HepG2 (cell line): ENCODE data around the gene NCF2. TPM values are rescaled to one million over a fixed set of nuclear protein-coding genes. Genes with fewer than 3 reads are reported as not detected.

ENCODE experiments used
- ATAC-seq: fragments of 200-7000 bp; cut with Tn5 transposase; 3 replicates; pipeline ENCODE4 v1.9.1; 2020; ENCODE audit warnings: mild to moderate bottlenecking, moderate library complexity
- BruUV-seq: library from RNA; stranded (reverse); fragments of 400-500 nt; replicated peaks from 2 replicates; lab custom pipeline; 2021; lab: Mats Ljungman, UMichigan
- CTCF ChIA-PET: fragments of 300-600 bp; formaldehyde crosslinking; extraction: SDS; loops from one replicate; lab custom pipeline; 2021; ENCODE audit warnings: low total read pairs, inconsistent platforms, low intra/inter-chr PET ratio; lab: Yijun Ruan, JAX
- POLR2A ChIA-PET: fragments of 350-600 bp; sonication (Branson Sonifier 250); formaldehyde crosslinking; loops from one replicate; lab custom pipeline; 2020; ENCODE audit warnings: antibody characterized with exemption, inconsistent platforms; lab: Yijun Ruan, JAX
- DNase-seq: peaks from one replicate; pipeline ENCODE4 v3.0.0-alpha.2; 2015; ENCODE audit warnings: low spot score
- FAIRE-seq: peaks from 3 replicates; lab custom pipeline; 2011; peaks lifted over from hg19 to GRCh38; lab: Jason Lieb, UNC
- H2AFZ ChIP-seq: one replicate; pipeline ENCODE4 v1.6.1; 2011; ENCODE audit warnings: low read length, inconsistent platforms
- H3K27ac ChIP-seq: fragments of 300-600 bp; 3 replicates; pipeline ENCODE4 v1.8.0; 2011; ENCODE audit warnings: mixed run types, mild to moderate bottlenecking, mixed read lengths, low read length, inconsistent platforms; ENCODE audit not compliant: insufficient read depth; ENCODE audit errors: extremely low read length
- H3K27me3 ChIP-seq, 2 experiments: fragments of 200-600 bp in 1 of 2; 2 replicates in 1 of 2; 3 replicates in 1 of 2; pipeline versions ENCODE4 v1.6.0 to v1.8.0; 2011; ENCODE audit warnings: low read length in 2 of 2, mild to moderate bottlenecking in 2 of 2, moderate library complexity in 2 of 2, inconsistent platforms in 1 of 2; ENCODE audit not compliant: insufficient read depth in 2 of 2, control insufficient read depth in 1 of 2
- H3K36me3 ChIP-seq, 2 experiments: fragments of 200-600 bp in 1 of 2; replicated peaks in 1 of 2; 2 replicates in 1 of 2; 3 replicates in 1 of 2; pipeline versions ENCODE4 v1.5.1 to v1.8.0; 2011; ENCODE audit warnings: low read length in 2 of 2, inconsistent platforms in 1 of 2; ENCODE audit not compliant: insufficient read depth in 2 of 2, control insufficient read depth in 1 of 2
- H3K4me1 ChIP-seq: 2 replicates; pipeline ENCODE4 v1.5.1; 2012; ENCODE audit warnings: low read length, inconsistent platforms; ENCODE audit not compliant: insufficient read depth
- H3K4me2 ChIP-seq: 2 replicates; pipeline ENCODE4 v1.6.0; 2011; ENCODE audit warnings: low read depth, low read length, inconsistent platforms
- H3K4me3 ChIP-seq, 3 experiments: fragments of 200-600 bp in 1 of 3; sonication (generic), shearing (Covaris generic) in 1 of 3; replicated peaks in 1 of 3; 2 replicates each; pipeline ENCODE4 v1.5.1; 2011 to 2016; ENCODE audit warnings: low read length in 3 of 3, inconsistent platforms in 2 of 3, low read depth in 2 of 3, mild to moderate bottlenecking in 2 of 3, control low read depth in 1 of 3, mixed read lengths in 1 of 3; ENCODE audit not compliant: insufficient read depth in 1 of 3
- H3K79me2 ChIP-seq: one replicate; pipeline ENCODE4 v1.6.1; 2011; ENCODE audit warnings: low read length, inconsistent platforms; ENCODE audit not compliant: insufficient read depth
- H3K9ac ChIP-seq: 2 replicates; pipeline ENCODE4 v1.6.0; 2011; ENCODE audit warnings: mild to moderate bottlenecking, low read depth, low read length, inconsistent platforms; ENCODE audit not compliant: insufficient read depth
- H3K9me3 ChIP-seq: 2 replicates; pipeline ENCODE4 v1.5.1; 2012; ENCODE audit warnings: mild to moderate bottlenecking, low read length
- H4K20me1 ChIP-seq: 2 replicates; pipeline ENCODE4 v1.6.0; 2011; ENCODE audit warnings: inconsistent platforms, mild to moderate bottlenecking, low read length, moderate library complexity; ENCODE audit not compliant: insufficient read depth
- JUND ChIP-seq: sonication (generic); formaldehyde crosslinking; IDR thresholded peaks from 2 replicates; pipeline ENCODE4 v1.8.0; 2022; ENCODE audit warnings: mild to moderate bottlenecking, missing genetic modification reagents
- NCOA2 ChIP-seq: sonication (generic); formaldehyde crosslinking; IDR thresholded peaks from 2 replicates; pipeline ENCODE4 v1.8.0; 2022; ENCODE audit warnings: inconsistent platforms
- RARA ChIP-seq: IDR thresholded peaks from 2 replicates; pipeline ENCODE4 v1.6.1; 2016; ENCODE audit warnings: missing genetic modification reagents, missing compliant biosample characterization
- RFX3 ChIP-seq: IDR thresholded peaks from 2 replicates; pipeline ENCODE4 v1.6.1; 2016; ENCODE audit warnings: missing biosample characterization, missing genetic modification reagents
- RFXAP ChIP-seq: sonication (generic); formaldehyde crosslinking; IDR thresholded peaks from 2 replicates; pipeline ENCODE4 v1.4.0; 2020; ENCODE audit warnings: missing genetic modification reagents, borderline replicate concordance
- SNAPC2 ChIP-seq: sonication (generic); formaldehyde crosslinking; IDR thresholded peaks from 2 replicates; pipeline ENCODE4 v1.8.1; 2022; ENCODE audit warnings: mild to moderate bottlenecking, missing genetic modification reagents
- THAP11 ChIP-seq: IDR thresholded peaks from 2 replicates; pipeline ENCODE4 v1.6.1; 2016; ENCODE audit warnings: missing biosample characterization, missing genetic modification reagents
- TMF1 ChIP-seq: sonication (generic); formaldehyde crosslinking; IDR thresholded peaks from 2 replicates; pipeline ENCODE4 v1.8.1; 2022; ENCODE audit warnings: low read depth, missing genetic modification reagents
- ZNF792 ChIP-seq: IDR thresholded peaks from 2 replicates; pipeline ENCODE4 v1.6.1; 2016
- WGBS: methylation state at CpG from one replicate; pipeline ENCODE4 v1.1.6; 2017; ENCODE audit warnings: low lambda C conversion rate; 5-methylcytosine and 5-hydroxymethylcytosine counted together
- in situ Hi-C: cut with HindIII; loops from 2 replicates; pipeline ENCODE4 v1.10.0; 2017; ENCODE audit warnings: low pct_unique_long_range_greater_than_20kb; ENCODE audit not compliant: extremely low pct_ligation_motif_present
- intact Hi-C: fragments of 100-400 bp; cut with micrococcal nuclease; formaldehyde crosslinking; loops from one replicate; pipeline ENCODE4 v1.10.0; 2022; ENCODE audit not compliant: unreplicated experiment
- polyA plus RNA-seq, 8 experiments: library from polyadenylated mRNA; depleted of rRNA in 3 of 8; stranded (reverse) in 7 of 8; unstranded in 1 of 8; fragments of >200 nt; fragmentation: Illumina TruSeq in 4 of 8; extraction: Trizol in 4 of 8; gene quantifications; 2 replicates each; pipeline versions ENCODE4 v1.2.1 to v1.2.3, GENCODE V29; 2011 to 2016; ENCODE audit warnings: low read depth in 4 of 8, missing spikeins in 1 of 8, mixed read lengths in 1 of 8; ENCODE audit not compliant: insufficient read depth in 1 of 8
- total RNA-seq, 5 experiments: library from RNA; depleted of rRNA; stranded (reverse); fragments of >200 nt; fragmentation: Illumina TruSeq; extraction: Trizol; gene quantifications; 2 replicates each; pipeline ENCODE4 v1.2.3, GENCODE V29; 2016; ENCODE audit warnings: low read depth in 1 of 5
- TF ChIP-seq, protein P1 (sequence below): sonication (generic); formaldehyde crosslinking; IDR thresholded peaks from 2 replicates; pipeline ENCODE4 v1.9.0; 2021; ENCODE audit warnings: mild to moderate bottlenecking, missing genetic modification reagents

Gene NCF2
- total and polyA plus RNA-seq, 2 of the 13 experiments (the other 11 are each of a cell fraction or from before 2014, with no cell fraction given), result 0.18 to 0.46 TPM

DNA sequence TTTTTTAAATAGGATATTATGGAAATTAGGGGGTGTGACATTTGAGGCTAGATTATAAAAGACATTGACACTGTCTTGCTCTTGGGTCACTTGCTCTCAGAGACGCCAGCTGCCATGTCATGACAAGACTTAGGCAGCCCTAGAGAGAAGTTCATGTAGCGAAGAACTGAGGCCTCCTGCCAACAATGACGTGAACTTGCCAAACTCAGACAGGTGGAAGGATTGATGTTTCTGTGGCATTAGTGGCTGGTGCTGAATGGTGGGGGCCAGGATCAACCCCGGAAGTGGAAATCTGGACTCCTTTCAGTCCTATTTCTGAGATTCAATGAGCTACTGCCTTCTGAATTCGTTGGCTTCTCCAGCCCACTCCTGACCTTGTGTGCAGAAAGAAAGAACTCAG, 14.7 kb downstream of the NCF2 start:
- no peaks in the 10 kb centered on the region for H3K79me2 ChIP-seq
- H3K27ac ChIP-seq, result no peak overlapping the region
- no TSS peak for BruUV-seq
- 61% methylated on average over 5 of the region's 5 CpGs for WGBS
- ChIA-PET POLR2A (no interaction called here), CTCF (no interaction called here)
- no peak overlapping the region for H3K4me3 ChIP-seq
- H3K4me2 ChIP-seq, result no peak overlapping the region
- no peaks in the 10 kb centered on the region for H4K20me1 ChIP-seq
- ATAC-seq (no peak), DNase-seq (no peak), FAIRE-seq (no peak)
- intact Hi-C loops (no loop called here), in situ Hi-C loops (no loop called here)
- peaks cover 0 to 2% of the 10 kb centered on the region in 2 experiments; a peak in 1 of 5 replicates for H3K27me3 ChIP-seq
- no peaks in the 10 kb centered on the region for H3K4me1 ChIP-seq
- no peaks in the 10 kb centered on the region for H3K36me3 ChIP-seq
- no peaks in the 10 kb centered on the region for H3K9me3 ChIP-seq
- TF ChIP-seq TMF1, result no peak
- TF ChIP-seq JUND (CRISPR knock-in tag), result no peak
- no peak for TF ChIP-seq SNAPC2
- TF ChIP-seq RFX3 (CRISPR knock-in tag), result no peak
- no peak for TF ChIP-seq THAP11 (CRISPR knock-in tag)
- H3K9ac ChIP-seq, result no peak overlapping the region
- no peak overlapping the region for H2AFZ ChIP-seq

DNA sequence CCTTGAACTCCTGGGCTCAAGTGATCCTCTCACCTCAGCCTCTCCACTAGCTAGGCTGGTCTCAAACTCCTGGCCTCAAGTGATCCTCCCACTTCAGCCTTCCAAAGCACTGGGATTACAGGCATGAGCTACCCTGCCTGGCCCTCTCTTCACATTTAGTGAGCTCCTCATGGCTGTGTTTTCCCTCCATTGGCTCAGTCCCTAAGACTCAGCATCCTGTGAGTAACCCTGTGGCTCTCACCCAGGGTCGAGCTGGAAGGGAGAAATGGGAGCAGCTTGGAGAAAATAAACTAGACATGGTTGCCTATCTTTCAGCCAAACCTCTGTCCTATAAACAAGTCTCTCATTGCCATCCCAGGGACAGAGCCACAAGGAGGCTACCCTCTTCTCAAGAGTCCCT, 17.5 kb downstream of the NCF2 start:
- peaks cover 18% of the 10 kb centered on the region for H3K4me1 ChIP-seq
- no TSS peak for BruUV-seq
- DNase-seq (no peak), ATAC-seq (no peak), FAIRE-seq (no peak)
- H2AFZ ChIP-seq, result no peak overlapping the region
- H3K27ac ChIP-seq, result no peak overlapping the region
- H3K27me3 ChIP-seq, result peaks cover 0 to 2% of the 10 kb centered on the region in 2 experiments; a peak in 1 of 5 replicates
- CTCF ChIA-PET, result no interaction called here
- in situ Hi-C loops, result loop anchor here (25.0 kb wide), 1 partner anchor 285 kb away; no protein-coding TSS in a partner anchor
- no peaks in the 10 kb centered on the region for H3K79me2 ChIP-seq
- 14% methylated on average over 1 of the region's 1 CpG for WGBS
- intact Hi-C loops, result no loop called here
- no peaks in the 10 kb centered on the region for H4K20me1 ChIP-seq
- no peak overlapping the region for H3K4me2 ChIP-seq
- POLR2A ChIA-PET, result no interaction called here
- H3K4me3 ChIP-seq, result no peak overlapping the region
- no peaks in the 10 kb centered on the region for H3K9me3 ChIP-seq
- no peak overlapping the region for H3K9ac ChIP-seq
- H3K36me3 ChIP-seq, result no peaks in the 10 kb centered on the region
- TF ChIP-seq RARA (CRISPR knock-in tag) (no peak), ZNF792 (CRISPR knock-in tag) (no peak), RFXAP (no peak), NCOA2 (CRISPR knock-in tag) (no peak)
- TF ChIP-seq, protein P1, sequence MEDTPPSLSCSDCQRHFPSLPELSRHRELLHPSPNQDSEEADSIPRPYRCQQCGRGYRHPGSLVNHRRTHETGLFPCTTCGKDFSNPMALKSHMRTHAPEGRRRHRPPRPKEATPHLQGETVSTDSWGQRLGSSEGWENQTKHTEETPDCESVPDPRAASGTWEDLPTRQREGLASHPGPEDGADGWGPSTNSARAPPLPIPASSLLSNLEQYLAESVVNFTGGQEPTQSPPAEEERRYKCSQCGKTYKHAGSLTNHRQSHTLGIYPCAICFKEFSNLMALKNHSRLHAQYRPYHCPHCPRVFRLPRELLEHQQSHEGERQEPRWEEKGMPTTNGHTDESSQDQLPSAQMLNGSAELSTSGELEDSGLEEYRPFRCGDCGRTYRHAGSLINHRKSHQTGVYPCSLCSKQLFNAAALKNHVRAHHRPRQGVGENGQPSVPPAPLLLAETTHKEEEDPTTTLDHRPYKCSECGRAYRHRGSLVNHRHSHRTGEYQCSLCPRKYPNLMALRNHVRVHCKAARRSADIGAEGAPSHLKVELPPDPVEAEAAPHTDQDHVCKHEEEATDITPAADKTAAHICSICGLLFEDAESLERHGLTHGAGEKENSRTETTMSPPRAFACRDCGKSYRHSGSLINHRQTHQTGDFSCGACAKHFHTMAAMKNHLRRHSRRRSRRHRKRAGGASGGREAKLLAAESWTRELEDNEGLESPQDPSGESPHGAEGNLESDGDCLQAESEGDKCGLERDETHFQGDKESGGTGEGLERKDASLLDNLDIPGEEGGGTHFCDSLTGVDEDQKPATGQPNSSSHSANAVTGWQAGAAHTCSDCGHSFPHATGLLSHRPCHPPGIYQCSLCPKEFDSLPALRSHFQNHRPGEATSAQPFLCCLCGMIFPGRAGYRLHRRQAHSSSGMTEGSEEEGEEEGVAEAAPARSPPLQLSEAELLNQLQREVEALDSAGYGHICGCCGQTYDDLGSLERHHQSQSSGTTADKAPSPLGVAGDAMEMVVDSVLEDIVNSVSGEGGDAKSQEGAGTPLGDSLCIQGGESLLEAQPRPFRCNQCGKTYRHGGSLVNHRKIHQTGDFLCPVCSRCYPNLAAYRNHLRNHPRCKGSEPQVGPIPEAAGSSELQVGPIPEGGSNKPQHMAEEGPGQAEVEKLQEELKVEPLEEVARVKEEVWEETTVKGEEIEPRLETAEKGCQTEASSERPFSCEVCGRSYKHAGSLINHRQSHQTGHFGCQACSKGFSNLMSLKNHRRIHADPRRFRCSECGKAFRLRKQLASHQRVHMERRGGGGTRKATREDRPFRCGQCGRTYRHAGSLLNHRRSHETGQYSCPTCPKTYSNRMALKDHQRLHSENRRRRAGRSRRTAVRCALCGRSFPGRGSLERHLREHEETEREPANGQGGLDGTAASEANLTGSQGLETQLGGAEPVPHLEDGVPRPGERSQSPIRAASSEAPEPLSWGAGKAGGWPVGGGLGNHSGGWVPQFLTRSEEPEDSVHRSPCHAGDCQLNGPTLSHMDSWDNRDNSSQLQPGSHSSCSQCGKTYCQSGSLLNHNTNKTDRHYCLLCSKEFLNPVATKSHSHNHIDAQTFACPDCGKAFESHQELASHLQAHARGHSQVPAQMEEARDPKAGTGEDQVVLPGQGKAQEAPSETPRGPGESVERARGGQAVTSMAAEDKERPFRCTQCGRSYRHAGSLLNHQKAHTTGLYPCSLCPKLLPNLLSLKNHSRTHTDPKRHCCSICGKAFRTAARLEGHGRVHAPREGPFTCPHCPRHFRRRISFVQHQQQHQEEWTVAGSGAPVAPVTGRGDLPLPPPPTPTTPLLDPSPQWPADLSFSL (CRISPR knock-in tag), result no peak
